Fibroblast of mammary gland (primary cell): ENCODE data around the gene PIEZO2.
A peak's percentile ranks its signal among the peaks of the same experiment; 100 is the strongest.

ENCODE experiments used
- DNase-seq: peaks from one replicate; pipeline ENCODE4 v3.0.0-alpha.2; 2010; ENCODE audit warnings: low read depth
- H3K4me3 ChIP-seq: 2 replicates; pipeline ENCODE4 v1.5.1; 2011; ENCODE audit warnings: low read depth, mild to moderate bottlenecking, low read length, moderate library complexity; ENCODE audit not compliant: control insufficient read depth
- TF ChIP-seq, protein P1 (sequence below): conservative IDR thresholded peaks from 2 replicates; pipeline ENCODE4 v1.5.1; 2011; ENCODE audit warnings: low read depth, low read length, inconsistent platforms; ENCODE audit not compliant: control insufficient read depth, insufficient read depth

PIEZO2 gene

DNA sequence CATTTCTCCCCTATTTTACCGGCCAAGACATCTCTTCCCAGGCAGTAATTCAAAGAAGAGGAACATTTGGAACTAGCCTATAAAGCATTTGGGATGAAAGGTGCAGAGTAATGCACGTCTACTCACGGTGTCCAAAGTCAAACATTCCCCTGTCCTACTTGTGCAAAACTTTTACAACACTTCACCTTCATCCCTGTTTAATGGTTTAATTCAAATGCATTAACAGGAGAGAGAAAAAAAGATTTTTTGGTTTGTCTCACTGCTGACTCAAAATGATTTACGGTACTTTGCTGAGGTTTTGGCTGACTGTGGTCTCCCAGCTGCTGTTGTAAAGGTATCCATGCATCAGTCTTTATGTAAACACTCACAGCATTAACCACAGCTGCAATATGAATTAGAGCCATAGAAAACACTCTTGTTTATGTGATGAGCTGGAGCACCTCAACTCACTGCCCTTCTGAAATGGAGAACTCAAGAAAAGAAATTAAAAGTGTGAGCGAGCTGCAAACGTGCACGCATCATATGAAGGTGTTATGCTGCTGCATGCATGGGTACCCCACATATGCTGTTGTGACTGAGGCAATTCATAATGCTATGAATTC, 220.5 kb downstream of the PIEZO2 start:
- TF ChIP-seq, protein P1, sequence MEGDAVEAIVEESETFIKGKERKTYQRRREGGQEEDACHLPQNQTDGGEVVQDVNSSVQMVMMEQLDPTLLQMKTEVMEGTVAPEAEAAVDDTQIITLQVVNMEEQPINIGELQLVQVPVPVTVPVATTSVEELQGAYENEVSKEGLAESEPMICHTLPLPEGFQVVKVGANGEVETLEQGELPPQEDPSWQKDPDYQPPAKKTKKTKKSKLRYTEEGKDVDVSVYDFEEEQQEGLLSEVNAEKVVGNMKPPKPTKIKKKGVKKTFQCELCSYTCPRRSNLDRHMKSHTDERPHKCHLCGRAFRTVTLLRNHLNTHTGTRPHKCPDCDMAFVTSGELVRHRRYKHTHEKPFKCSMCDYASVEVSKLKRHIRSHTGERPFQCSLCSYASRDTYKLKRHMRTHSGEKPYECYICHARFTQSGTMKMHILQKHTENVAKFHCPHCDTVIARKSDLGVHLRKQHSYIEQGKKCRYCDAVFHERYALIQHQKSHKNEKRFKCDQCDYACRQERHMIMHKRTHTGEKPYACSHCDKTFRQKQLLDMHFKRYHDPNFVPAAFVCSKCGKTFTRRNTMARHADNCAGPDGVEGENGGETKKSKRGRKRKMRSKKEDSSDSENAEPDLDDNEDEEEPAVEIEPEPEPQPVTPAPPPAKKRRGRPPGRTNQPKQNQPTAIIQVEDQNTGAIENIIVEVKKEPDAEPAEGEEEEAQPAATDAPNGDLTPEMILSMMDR = no peak
- peak; percentile 90 for DNase-seq
- no peak overlapping the region for H3K4me3 ChIP-seq

DNA sequence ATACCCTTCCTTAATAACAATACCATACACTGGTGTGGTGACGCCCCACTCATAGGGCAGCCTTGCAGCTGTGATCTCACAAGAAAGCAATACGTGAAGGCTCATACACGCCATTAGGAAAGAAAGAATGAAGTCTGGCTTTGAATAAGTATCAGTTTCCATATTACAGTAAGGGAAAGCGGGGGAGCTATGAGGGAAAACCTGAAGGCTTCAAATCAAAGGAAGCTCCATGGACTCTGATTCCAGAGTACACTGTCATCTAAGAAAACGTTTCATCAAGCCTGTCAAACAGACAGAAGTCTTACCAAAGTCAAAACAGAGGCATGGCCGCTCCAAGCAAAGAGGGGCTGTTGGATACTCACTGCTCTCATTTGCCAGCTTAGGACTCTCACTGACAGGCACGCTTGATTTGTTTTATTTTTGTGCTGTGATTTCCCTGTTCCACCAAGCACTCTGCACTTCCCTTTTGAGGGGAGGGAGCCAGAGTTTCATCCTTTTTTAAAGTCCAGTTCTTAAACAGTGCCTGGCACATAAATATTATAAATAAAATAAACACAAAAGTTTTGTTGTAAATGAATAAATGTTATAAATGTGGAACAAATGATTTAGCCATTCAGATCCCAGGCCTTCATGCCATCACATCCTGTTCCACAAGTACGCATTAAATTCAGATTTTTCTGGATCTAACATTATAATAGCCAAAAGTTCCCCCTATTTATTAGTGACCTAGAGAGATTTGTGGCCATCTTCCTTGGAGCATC, 221.2 kb downstream of the PIEZO2 start:
- H3K4me3 ChIP-seq = no peak overlapping the region
- TF ChIP-seq, protein P1 = no peak
- DNase-seq = peak; percentile 21

DNA sequence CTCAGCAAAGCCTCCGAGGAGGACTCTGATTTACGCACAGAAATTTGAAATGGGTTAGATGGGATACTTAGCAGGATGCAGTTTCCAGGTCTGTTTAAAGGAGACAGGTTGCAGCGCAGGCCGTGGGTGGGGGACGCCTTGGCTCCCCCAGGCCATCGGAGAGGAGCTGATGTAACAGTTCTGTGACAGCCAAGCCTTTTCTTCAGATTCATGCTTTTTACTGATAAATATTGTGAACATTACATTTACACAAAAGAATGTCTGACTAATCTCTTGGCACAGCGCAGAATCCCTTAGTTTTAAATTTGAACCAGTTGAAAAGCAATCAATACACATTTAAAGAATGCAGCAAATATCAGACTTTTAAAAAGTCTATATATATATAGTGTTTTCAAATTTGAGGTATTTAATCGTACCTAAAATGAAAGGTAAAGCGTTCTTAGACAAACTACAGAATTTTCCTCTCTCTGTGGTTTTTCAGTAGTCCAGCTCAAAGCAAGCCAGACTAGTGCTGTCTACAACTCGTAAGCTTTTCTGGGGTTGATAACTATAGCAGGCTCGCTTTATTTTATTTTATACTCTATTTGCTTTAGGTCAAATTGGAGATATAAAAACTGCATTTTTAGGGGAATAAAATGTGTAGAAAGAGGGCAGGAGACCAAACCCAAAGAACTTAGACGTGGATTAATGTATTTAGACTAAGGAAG, 221.9 kb downstream of the PIEZO2 start:
- TF ChIP-seq, protein P1 = no peak
- peak; percentile 80 for DNase-seq
- peak overlapping the region; percentile 32 for H3K4me3 ChIP-seq

DNA sequence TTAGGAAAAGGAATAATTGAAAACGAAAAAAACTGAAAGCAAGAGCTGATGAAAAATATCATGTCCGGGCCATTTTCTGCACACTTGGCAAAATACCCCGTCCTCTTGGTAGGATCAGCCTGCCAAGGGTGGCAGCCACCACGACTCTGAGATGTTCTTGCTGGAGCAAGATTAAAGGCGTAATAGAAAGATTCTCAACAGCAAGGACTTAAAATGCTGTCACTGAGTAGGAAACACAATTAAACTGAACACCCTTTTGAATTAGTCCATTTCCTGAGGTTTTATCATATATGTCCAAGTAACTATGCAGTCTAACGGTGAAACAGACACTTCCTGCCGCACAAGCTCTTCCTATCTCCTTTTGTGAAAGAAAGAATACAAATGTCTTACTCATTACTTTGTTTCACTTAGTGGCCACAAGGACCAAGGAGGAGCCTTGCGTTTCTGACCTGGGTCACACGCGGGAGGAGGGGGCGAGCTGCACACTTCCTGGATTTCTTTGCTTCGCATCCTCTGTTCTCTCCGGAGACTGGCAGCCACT, 222.7 kb downstream of the PIEZO2 start:
- TF ChIP-seq, protein P1 = no peak
- peak; percentile 59 for DNase-seq
- H3K4me3 ChIP-seq = peak overlapping the region; percentile 32

DNA sequence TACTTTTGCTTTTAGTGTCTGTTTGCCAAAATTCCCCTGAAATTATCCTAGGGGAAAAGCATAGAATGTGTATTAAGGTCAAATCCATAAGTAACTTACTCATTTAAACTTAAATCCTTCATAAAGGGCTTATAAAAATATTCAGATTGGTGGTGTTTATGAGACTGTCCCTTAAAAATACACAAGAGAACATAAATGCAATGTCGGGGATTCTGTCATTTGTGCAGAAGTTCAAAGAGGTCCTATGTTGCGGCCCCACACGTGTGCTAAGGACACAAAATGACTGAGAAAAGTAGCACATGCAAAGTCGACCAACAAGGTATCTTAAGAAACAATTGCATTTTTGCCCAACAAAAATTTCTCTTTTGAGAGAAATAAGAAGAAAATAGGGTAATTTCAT, 225.1 kb downstream of the PIEZO2 start:
- DNase-seq = no peak
- no peak overlapping the region for H3K4me3 ChIP-seq
- TF ChIP-seq, protein P1 = no peak

DNA sequence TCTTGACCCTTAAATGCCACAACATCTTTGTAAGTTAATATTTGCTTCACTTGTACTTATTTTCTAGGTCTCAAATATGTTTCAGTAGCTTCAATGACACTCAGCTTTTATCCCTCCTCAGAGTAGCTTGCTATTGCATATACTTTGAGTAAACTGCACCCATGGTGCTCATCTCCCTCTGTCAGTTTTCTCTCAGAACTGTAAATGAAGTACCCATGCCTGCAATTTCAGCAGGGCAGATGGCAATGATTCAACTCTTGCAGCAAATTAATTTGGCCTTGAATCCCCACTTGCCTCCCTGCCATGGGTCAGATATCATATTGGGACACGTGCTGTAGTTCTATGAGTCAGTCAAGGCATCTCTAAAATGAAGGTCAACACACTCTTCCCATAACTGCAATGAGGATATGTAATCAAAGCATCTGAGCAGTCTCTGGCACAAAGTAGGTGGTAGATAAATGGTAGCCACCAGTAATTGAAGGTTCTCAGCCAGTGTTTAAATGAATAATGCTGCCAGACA, 225.8 kb downstream of the PIEZO2 start:
- DNase-seq = peak; percentile 57
- no peak overlapping the region for H3K4me3 ChIP-seq
- TF ChIP-seq, protein P1 = no peak
